Loucy (cell line): ENCODE results near the gene MZF1.

ENCODE experiments used
- CTCF ChIP-seq: fragments of 200-600 bp; sonication (generic); conservative IDR thresholded peaks from 2 replicates; pipeline ENCODE4 v1.5.1; 2014; ENCODE audit warnings: mild to moderate bottlenecking, antibody characterized with exemption, low read length
- EZH2phosphoT487 ChIP-seq: fragments of 200-600 bp; IDR thresholded peaks from 2 replicates; pipeline ENCODE4 v1.6.1; 2018; ENCODE audit warnings: antibody characterized with exemption, mild to moderate bottlenecking, moderate library complexity, borderline replicate concordance

- no peak for TF ChIP-seq CTCF
- no peak for TF ChIP-seq EZH2phosphoT487
Observed at GRCh38 chr19:58586133-58586765, 13.1 kb upstream of the MZF1 start.
